Heart left ventricle (tissue), 16 donors: ENCODE measurements around the gene C19orf38. TPM values are rescaled to one million over a fixed set of nuclear protein-coding genes. Genes with fewer than 3 reads are reported as not detected.

ENCODE experiments used
- ATAC-seq, 4 donors: fragments of 200-7000 bp; cut with Tn5 transposase; one replicate each; pipeline ENCODE4 v1.9.1; 2020 to 2022; ENCODE audit warnings: moderate library complexity in 4 of 4, mild to moderate bottlenecking in 3 of 4, moderate number of reproducible peaks in 1 of 4
- DNase-seq, 5 donors: peaks; one replicate each; pipeline ENCODE4 v3.0.0-alpha.2; 2020
- H3K27ac ChIP-seq, 12 donors: fragments of 200-600 bp; sonication (generic) in 4 of 12; one replicate each; pipeline versions ENCODE4 v1.5.0 to v1.8.0; 2016 to 2022; ENCODE audit warnings: mild to moderate bottlenecking in 2 of 12
- H3K27me3 ChIP-seq, 9 donors: fragments of 200-600 bp; sonication (generic) in 2 of 9; one replicate each; pipeline versions ENCODE4 v1.5.1 to v1.8.0; 2016 to 2022; ENCODE audit warnings: mild to moderate bottlenecking in 3 of 9
- H3K36me3 ChIP-seq, 9 donors: fragments of 200-600 bp; sonication (generic) in 2 of 9; one replicate each; pipeline versions ENCODE4 v1.5.0 to v1.8.0; 2018 to 2022; ENCODE audit warnings: mild to moderate bottlenecking in 2 of 9
- H3K4me1 ChIP-seq, 12 donors: fragments of 200-600 bp; sonication (generic) in 4 of 12; one replicate each; pipeline versions ENCODE4 v1.5.0 to v1.8.0; 2016 to 2022; ENCODE audit warnings: mild to moderate bottlenecking in 3 of 12
- H3K4me3 ChIP-seq, 12 donors: fragments of 200-600 bp; sonication (generic) in 4 of 12; one replicate each; pipeline versions ENCODE4 v1.5.0 to v1.8.0; 2017 to 2022; ENCODE audit warnings: mild to moderate bottlenecking in 9 of 12, moderate library complexity in 4 of 12
- H3K9me3 ChIP-seq, 12 donors: fragments of 200-600 bp; sonication (generic) in 4 of 12; one replicate each; pipeline versions ENCODE4 v1.5.0 to v1.8.0; 2016 to 2022; ENCODE audit warnings: mild to moderate bottlenecking in 1 of 12
- POLR2A ChIP-seq, 2 donors: fragments of 450-650 bp; IDR thresholded peaks; one replicate each; pipeline ENCODE4 v1.6.1; 2017; ENCODE audit warnings: antibody characterized with exemption in 2 of 2, mild to moderate bottlenecking in 2 of 2, moderate library complexity in 2 of 2
- WGBS, 4 donors: extraction: QIAGEN DNeasy Blood & Tissue Kit in 2 of 4; methylation state at CpG; one replicate each; pipeline versions ENCODE4 v1.1.5 to v1.1.7; 2013 to 2018; 5-methylcytosine and 5-hydroxymethylcytosine counted together
- intact Hi-C, 10 donors: fragments of 100-400 bp; cut with DNase I; formaldehyde crosslinking; loops; one replicate each; pipeline versions ENCODE4 v1.11.1 to v1.14.2; 2022
- polyA plus RNA-seq, 2 donors: library from polyadenylated mRNA; stranded (reverse); fragments of 200-250 nt; gene quantifications; one replicate each; pipeline ENCODE4 v1.2.3, GENCODE V29; 2013
- total RNA-seq, 9 donors: library from RNA; depleted of rRNA in 2 of 9; stranded (reverse); fragments of >200 nt in 2 of 9; fragmentation: NEBNext Ultra II Directional in 3 of 9; extraction: Animal tissue kit (Norgen Biotek cat#: 25700) in 3 of 9; gene quantifications; one replicate each; pipeline versions ENCODE4 v1.1.0 to v1.2.4, GENCODE V29; 2016 to 2023
- TF ChIP-seq, protein P1 (sequence below), 12 donors: fragments of 200-600 bp; sonication (generic) in 4 of 12; IDR thresholded peaks; one replicate each; pipeline versions ENCODE4 v1.5.0 to v1.8.0; 2018 to 2022; ENCODE audit warnings: antibody characterized with exemption in 12 of 12, mild to moderate bottlenecking in 5 of 12
- donor health status: ischemic (EF 13 %, LVEDD 7.1; RV severe dilation, severe dysfunction).
- donor health status: healthy with polysubstance abuse.
- donor health status: DM: no; HTN: yes; CAD: no.
- donor health status: DM: no; HTN: no; CAD: no.
- donor health status: ischemic (EF 25% LVEDD 6.9; RV normal size, moderate dysfunction).
- donor health status: ischemic (EF 25% LVEDD 5.7; RV mildly dilated, moderate dysfunction).
- donor health status: healthy.
- donor health status: DM: yes; HTN: yes; CAD: no.
- donor health status: ischemic (EF 35%, LVEDD 5.7; RV mildly dilated, moderate dysfunction).
- donor health status: nonischemic (EF 11% LVEDD 7.7; RV severe dilation, severe dysfunction).
- donor health status: DM: yes; HTN: yes; CAD: no.
- donor health status: PGD.
- donor health status: ischemic (EF 29% LVEDD 5.4; RV normal size, mild dysfunction).
- donor health status: nonischemic (EF 23%, LVEDD 6.1; RV moderate dilation, normal function).

C19orf38 gene
- total and polyA plus RNA-seq, 11 donors: 0.21 to 6.0 (median 0.86) TPM

GRCh38 chr19:10891405-10892086 is 43.3 kb downstream of the C19orf38 start:
- no peaks in the 10 kb centered on the region for H3K36me3 ChIP-seq
- H3K27me3 ChIP-seq: no peaks in the 10 kb centered on the region
- H3K4me3 ChIP-seq: no peak overlapping the region
- intact Hi-C loops: no loop called here
- peak in 3 of 4 donors; percentile 24 to 50 (median 38) for ATAC-seq
- peak in 2 of 5 donors; percentile 43 to 54 for DNase-seq
- peaks cover 0 to 56% (median 22%) of the 10 kb centered on the region in 12 donors for H3K4me1 ChIP-seq
- no peaks in the 10 kb centered on the region for H3K9me3 ChIP-seq
- WGBS, 4 donors: 56 to 67% (median 62%) methylated on average over 20 to 21 of the region's 21 CpGs
- peak overlapping the region in 4 of 12 donors; percentile 14 to 18 (median 16) for H3K27ac ChIP-seq
- no peak for TF ChIP-seq POLR2A (IDR thresholded peaks at IDR 0.05)
- TF ChIP-seq, protein P1, sequence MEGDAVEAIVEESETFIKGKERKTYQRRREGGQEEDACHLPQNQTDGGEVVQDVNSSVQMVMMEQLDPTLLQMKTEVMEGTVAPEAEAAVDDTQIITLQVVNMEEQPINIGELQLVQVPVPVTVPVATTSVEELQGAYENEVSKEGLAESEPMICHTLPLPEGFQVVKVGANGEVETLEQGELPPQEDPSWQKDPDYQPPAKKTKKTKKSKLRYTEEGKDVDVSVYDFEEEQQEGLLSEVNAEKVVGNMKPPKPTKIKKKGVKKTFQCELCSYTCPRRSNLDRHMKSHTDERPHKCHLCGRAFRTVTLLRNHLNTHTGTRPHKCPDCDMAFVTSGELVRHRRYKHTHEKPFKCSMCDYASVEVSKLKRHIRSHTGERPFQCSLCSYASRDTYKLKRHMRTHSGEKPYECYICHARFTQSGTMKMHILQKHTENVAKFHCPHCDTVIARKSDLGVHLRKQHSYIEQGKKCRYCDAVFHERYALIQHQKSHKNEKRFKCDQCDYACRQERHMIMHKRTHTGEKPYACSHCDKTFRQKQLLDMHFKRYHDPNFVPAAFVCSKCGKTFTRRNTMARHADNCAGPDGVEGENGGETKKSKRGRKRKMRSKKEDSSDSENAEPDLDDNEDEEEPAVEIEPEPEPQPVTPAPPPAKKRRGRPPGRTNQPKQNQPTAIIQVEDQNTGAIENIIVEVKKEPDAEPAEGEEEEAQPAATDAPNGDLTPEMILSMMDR (IDR thresholded peaks at IDR 0.05): no peak

- TF ChIP-seq, protein P1 (IDR thresholded peaks at IDR 0.05): no peak
- no peak for TF ChIP-seq POLR2A (IDR thresholded peaks at IDR 0.05)
- no peaks in the 10 kb centered on the region for H3K36me3 ChIP-seq
- peak overlapping the region in 1 of 12 donors; percentile 34 for H3K27ac ChIP-seq
- peaks cover 0 to 57% (median 29%) of the 10 kb centered on the region in 12 donors for H3K4me1 ChIP-seq
- H3K9me3 ChIP-seq: no peaks in the 10 kb centered on the region
- H3K4me3 ChIP-seq: no peak overlapping the region
- ATAC-seq: peak; percentile 20 to 56 (median 38)
- no peaks in the 10 kb centered on the region for H3K27me3 ChIP-seq
- intact Hi-C loops: no loop called here
- no peak for DNase-seq
- 79 to 89% (median 86%) methylated on average over 10 to 13 of the region's 13 CpGs for WGBS, 4 donors
Measured at GRCh38 chr19:10892256-10892655, 44.0 kb downstream of the C19orf38 start.

GRCh38 chr19:10894911-10895213 is 46.6 kb downstream of the C19orf38 start:
- intact Hi-C loops: no loop called here

DNA sequence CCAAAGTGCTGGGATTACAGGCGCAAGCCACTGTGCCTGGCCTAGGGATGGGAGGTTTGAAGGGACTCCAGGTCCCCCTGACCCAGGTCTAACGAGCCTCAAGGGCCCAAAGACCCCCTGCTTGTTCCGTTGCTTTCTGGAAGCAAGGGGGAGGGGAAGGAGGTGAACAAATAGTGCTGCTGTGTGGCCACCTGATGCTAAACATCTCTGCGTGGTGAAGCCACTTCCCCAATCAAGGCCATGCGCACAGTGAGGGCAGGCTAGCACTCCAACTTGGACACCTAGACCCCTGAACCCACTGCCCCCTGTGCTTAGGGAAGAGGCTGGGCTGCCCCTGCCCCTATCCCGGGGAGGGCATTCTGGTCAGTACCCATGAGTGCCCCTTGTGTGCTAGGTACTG is 47.1 kb downstream of the C19orf38 start:
- Histone ChIP-seq H3K27ac (no peak overlapping the region), H3K4me1 (peaks cover 0 to 63% (median 34%) of the 10 kb centered on the region in 12 donors), H3K9me3 (no peaks in the 10 kb centered on the region), H3K27me3 (no peaks in the 10 kb centered on the region), H3K36me3 (no peaks in the 10 kb centered on the region), H3K4me3 (no peak overlapping the region)
- intact Hi-C loops: no loop called here
- ATAC-seq: no peak
- no peak for DNase-seq
- WGBS, 4 donors: 89 to 95% (median 92%) methylated on average over 5 to 6 of the region's 6 CpGs
- no peak for TF ChIP-seq POLR2A (IDR thresholded peaks at IDR 0.05)
- TF ChIP-seq, protein P1 (IDR thresholded peaks at IDR 0.05): no peak

More at GRCh38 chr19:10894911-10895213, 46.6 kb downstream of the C19orf38 start:
- TF ChIP-seq, protein P1 (IDR thresholded peaks at IDR 0.05): no peak
- no peak for TF ChIP-seq POLR2A (IDR thresholded peaks at IDR 0.05)
- Histone ChIP-seq H3K9me3 (no peaks in the 10 kb centered on the region), H3K36me3 (no peaks in the 10 kb centered on the region), H3K27ac (no peak overlapping the region), H3K4me1 (peaks cover 0 to 59% (median 33%) of the 10 kb centered on the region in 12 donors), H3K4me3 (no peak overlapping the region), H3K27me3 (no peaks in the 10 kb centered on the region)
- DNase-seq: no peak
- 91 to 93% (median 91%) methylated on average over 7 of the region's 7 CpGs for WGBS, 4 donors
- no peak for ATAC-seq
